IMR-90 (cell line): ENCODE measurements around the gene CCL15. TPM values are rescaled to one million over a fixed set of nuclear protein-coding genes. Genes with fewer than 3 reads are reported as not detected.

ENCODE experiments used
- ATAC-seq: fragments of 200-7000 bp; cut with Tn5 transposase; 2 replicates; pipeline ENCODE4 v1.9.1; 2020; ENCODE audit warnings: low read depth, mild to moderate bottlenecking, moderate library complexity
- BruUV-seq: library from RNA; stranded (reverse); fragments of 400-500 nt; replicated peaks from 2 replicates; lab custom pipeline; 2021; lab: Mats Ljungman, UMichigan
- CTCF ChIA-PET: fragments of 300-600 bp; formaldehyde crosslinking; extraction: SDS; loops from one replicate; lab custom pipeline; 2021; ENCODE audit warnings: antibody characterized with exemption; lab: Yijun Ruan, JAX
- POLR2A ChIA-PET: fragments of 300-600 bp; sonication (Branson Sonifier 250); formaldehyde crosslinking; loops from one replicate; lab custom pipeline; 2022; ENCODE audit warnings: antibody characterized with exemption; ENCODE audit not compliant: unreplicated experiment; lab: Charles Lee
- DNase-seq: peaks from one replicate; pipeline ENCODE4 v3.0.0; 2013
- H2AFZ ChIP-seq: replicated peaks from 2 replicates; pipeline ENCODE3; 2013; ENCODE audit warnings: low read length, mild to moderate bottlenecking; ENCODE audit not compliant: poor library complexity
- H2AK5ac ChIP-seq: 2 replicates; pipeline ENCODE4 v1.6.1; 2013; ENCODE audit warnings: low read depth, low read length, inconsistent platforms
- H2AK9ac ChIP-seq: replicated peaks from 2 replicates; pipeline ENCODE3; 2013; ENCODE audit warnings: mild to moderate bottlenecking, low read depth, low read length, moderate library complexity; ENCODE audit not compliant: poor library complexity
- H2BK120ac ChIP-seq: 2 replicates; pipeline ENCODE4 v1.6.1; 2013; ENCODE audit warnings: low read depth, low read length, inconsistent platforms
- H2BK15ac ChIP-seq: 3 replicates; pipeline ENCODE4 v1.6.1; 2013; ENCODE audit warnings: low read depth, low read length, inconsistent platforms
- H2BK20ac ChIP-seq: 2 replicates; pipeline ENCODE4 v1.6.1; 2013; ENCODE audit warnings: low read depth, mild to moderate bottlenecking, inconsistent platforms, low read length, moderate library complexity
- H2BK5ac ChIP-seq: 2 replicates; pipeline ENCODE4 v1.6.1; 2013; ENCODE audit warnings: mild to moderate bottlenecking, low read depth, low read length, inconsistent platforms; ENCODE audit not compliant: poor library complexity, severe bottlenecking
- H3K14ac ChIP-seq: replicated peaks from 2 replicates; pipeline ENCODE4 v1.6.1; 2013; ENCODE audit warnings: low read depth, low read length, inconsistent platforms
- H3K18ac ChIP-seq: 2 replicates; pipeline ENCODE4 v1.6.1; 2013; ENCODE audit warnings: low read depth, low read length, control low read depth
- H3K23ac ChIP-seq: 2 replicates; pipeline ENCODE4 v1.6.1; 2013; ENCODE audit warnings: low read depth, low read length, inconsistent platforms
- H3K27ac ChIP-seq: 2 replicates; pipeline ENCODE4 v1.5.1; 2013; ENCODE audit warnings: mild to moderate bottlenecking, control low read depth, low read length; ENCODE audit not compliant: insufficient read depth
- H3K27me3 ChIP-seq: 2 replicates; pipeline ENCODE4 v1.6.1; 2013; ENCODE audit warnings: low read length; ENCODE audit not compliant: control insufficient read depth, insufficient read depth
- H3K36me3 ChIP-seq: 2 replicates; pipeline ENCODE4 v1.6.1; 2013; ENCODE audit warnings: low read length, mixed read lengths; ENCODE audit not compliant: control insufficient read depth, insufficient read depth
- H3K4ac ChIP-seq: 2 replicates; pipeline ENCODE4 v1.6.1; 2013; ENCODE audit warnings: low read depth, low read length, inconsistent platforms
- H3K4me1 ChIP-seq: 2 replicates; pipeline ENCODE4 v1.6.1; 2013; ENCODE audit warnings: low read length, mixed read lengths; ENCODE audit not compliant: control insufficient read depth, insufficient read depth
- H3K4me2 ChIP-seq: 2 replicates; pipeline ENCODE4 v1.6.1; 2013; ENCODE audit warnings: low read depth, mild to moderate bottlenecking, control low read depth, low read length, moderate library complexity
- H3K4me3 ChIP-seq: 2 replicates; pipeline ENCODE4 v1.5.1; 2013; ENCODE audit warnings: low read depth, mild to moderate bottlenecking, control low read depth, low read length, moderate library complexity; ENCODE audit not compliant: insufficient read depth
- H3K56ac ChIP-seq: 2 replicates; pipeline ENCODE4 v1.6.1; 2013; ENCODE audit warnings: low read length, inconsistent platforms; ENCODE audit not compliant: insufficient read depth; ENCODE audit errors: extremely low read depth
- H3K79me1 ChIP-seq, 2 experiments: 2 replicates each; pipeline ENCODE4 v1.6.1; 2013; ENCODE audit warnings: low read length in 2 of 2, inconsistent platforms in 1 of 2, low read depth in 1 of 2
- H3K9ac ChIP-seq: 2 replicates; pipeline ENCODE4 v1.6.1; 2013; ENCODE audit warnings: low read depth, low read length, control low read depth
- H3K9me1 ChIP-seq: 2 replicates; pipeline ENCODE4 v1.6.1; 2013; ENCODE audit warnings: low read length, inconsistent platforms; ENCODE audit not compliant: insufficient read depth
- H3K9me3 ChIP-seq: 2 replicates; pipeline ENCODE4 v1.6.1; 2013; ENCODE audit warnings: low read length; ENCODE audit not compliant: control insufficient read depth, insufficient read depth
- H4K20me1 ChIP-seq: 2 replicates; pipeline ENCODE4 v1.6.1; 2013; ENCODE audit warnings: low read length, inconsistent platforms; ENCODE audit not compliant: insufficient read depth
- H4K5ac ChIP-seq: 2 replicates; pipeline ENCODE4 v1.6.1; 2013; ENCODE audit warnings: mild to moderate bottlenecking, low read depth, low read length, control low read depth
- H4K8ac ChIP-seq, 2 experiments: 2 replicates each; pipeline ENCODE4 v1.6.1; 2013; ENCODE audit warnings: low read depth in 2 of 2, low read length in 2 of 2, control low read depth in 1 of 2, inconsistent platforms in 1 of 2
- H4K91ac ChIP-seq: 2 replicates; pipeline ENCODE4 v1.6.1; 2013; ENCODE audit warnings: low read depth, low read length, inconsistent platforms; ENCODE audit not compliant: insufficient read depth
- CHD1 ChIP-seq: IDR thresholded peaks from 2 replicates; pipeline ENCODE4 v1.6.1; 2012; ENCODE audit warnings: low read depth, low read length, improper control_type of control experiment
- MAFK ChIP-seq: IDR thresholded peaks from 2 replicates; pipeline ENCODE4 v1.6.1; 2012; ENCODE audit warnings: low read depth, low read length, improper control_type of control experiment
- MAZ ChIP-seq: IDR thresholded peaks from 2 replicates; pipeline ENCODE4 v1.6.1; 2012; ENCODE audit warnings: low read depth, mild to moderate bottlenecking, low read length, improper control_type of control experiment, moderate library complexity, borderline replicate concordance
- NFE2L2 ChIP-seq: fragments of 150-350 bp; IDR thresholded peaks from 2 replicates; pipeline ENCODE4 v1.6.1; 2016; ENCODE audit warnings: low read depth, mild to moderate bottlenecking, low read length
- RAD21 ChIP-seq: IDR thresholded peaks from 2 replicates; pipeline ENCODE4 v1.6.1; 2012; ENCODE audit warnings: low read length, improper control_type of control experiment
- SMC3 ChIP-seq: fragments of 150-350 bp; IDR thresholded peaks from 2 replicates; pipeline ENCODE4 v1.6.1; 2016; ENCODE audit warnings: low read depth, mild to moderate bottlenecking, antibody characterized with exemption, low read length, moderate library complexity
- WGBS, 2 experiments: methylation state at CpG; one replicate each; pipeline versions ENCODE4 v1.1.5 to v1.1.7; 2013; ENCODE audit warnings: missing lambda C conversion rate in 2 of 2; ENCODE audit not compliant: insufficient read length in 1 of 2; ENCODE audit errors: extremely low coverage in 2 of 2; 5-methylcytosine and 5-hydroxymethylcytosine counted together
- dilution Hi-C: fragments of 300-500 bp; cut with HindIII; formaldehyde crosslinking; loops from one replicate; pipeline ENCODE4 v1.14.3; 2018; ENCODE audit warnings: low sequenced_read_pairs; ENCODE audit not compliant: unreplicated experiment
- in situ Hi-C: fragments of 300-500 bp; cut with MboI; formaldehyde crosslinking; loops from 3 replicates; pipeline ENCODE4 v1.14.3; 2019; ENCODE audit warnings: low sequenced_read_pairs, inconsistent platforms, mixed read lengths
- intact Hi-C: fragments of 100-400 bp; cut with micrococcal nuclease; formaldehyde crosslinking; loops from 2 replicates; pipeline ENCODE4 v1.10.0; 2022
- polyA plus RNA-seq, 3 experiments: library from polyadenylated mRNA; depleted of rRNA; stranded (reverse); fragments of >200 nt; gene quantifications; 2 replicates each; pipeline ENCODE4 v1.2.3, GENCODE V29; 2012; ENCODE audit warnings: low replicate concordance in 1 of 3
- total RNA-seq: library from RNA; depleted of rRNA; stranded (reverse); fragments of >200 nt; gene quantifications from 2 replicates; pipeline ENCODE4 v1.2.3, GENCODE V29; 2012
- TF ChIP-seq, protein P1 (sequence below): fragments of 150-350 bp; IDR thresholded peaks from 2 replicates; pipeline ENCODE4 v1.6.1; 2016; ENCODE audit warnings: low read depth, mild to moderate bottlenecking, low read length, moderate library complexity, borderline replicate concordance

Gene CCL15
- total and polyA plus RNA-seq, 2 of the 4 experiments (the other 2 are of a cell fraction): not detected

GRCh38 chr17:35981246-35981645 is 20.1 kb downstream of the CCL15 start, which contains the start of gene CCL16:
Gene CCL16, minus strand, starts transcription at chr17:35981497. Its CDS starts 77 bp downstream, at chr17:35981420.
- Histone ChIP-seq H2BK120ac (no peak within 1 kb of the TSS), H2AK5ac (no peak within 1 kb of the TSS), H3K4me2 (no peak within 1 kb of the TSS), H2BK5ac (no peak within 1 kb of the TSS), H3K27ac (no peak within 1 kb of the TSS), H4K8ac (no peak within 1 kb of the TSS), H3K18ac (no peak within 1 kb of the TSS), H3K9me3 (no peaks in the 10 kb centered on the region), H4K20me1 (no peaks in the 10 kb centered on the region), H3K36me3 (no peaks in the 10 kb centered on the region), H2BK20ac (no peak within 1 kb of the TSS), H4K5ac (no peak within 1 kb of the TSS), H3K27me3 (no peaks in the 10 kb centered on the region; the same call in 1 of the 2 replicates), H3K14ac (no peak within 1 kb of the TSS), H3K4ac (no peak within 1 kb of the TSS), H4K91ac (no peak within 1 kb of the TSS), H2BK15ac (no peak within 1 kb of the TSS), H3K4me1 (no peaks in the 10 kb centered on the region), H3K9ac (no peak within 1 kb of the TSS), H3K4me3 (no peak within 1 kb of the TSS), H3K56ac (no peak within 1 kb of the TSS), H2AFZ (no peak within 1 kb of the TSS), H3K9me1 (no peaks in the 10 kb centered on the region), H2AK9ac (no peak within 1 kb of the TSS), H3K23ac (no peak within 1 kb of the TSS), H3K79me1 (no peaks in the 10 kb centered on the region)
- CTCF ChIA-PET: no interaction called here
- intact Hi-C loops (no loop called here), in situ Hi-C loops (no loop called here), dilution Hi-C loops (no loop called here)
- BruUV-seq: no TSS peak
- ATAC-seq: no peak
- DNase-seq: no peak
- WGBS, 2 experiments: no CpG with 5 or more reads among the region's 12 CpGs
- POLR2A ChIA-PET: no interaction called here
- no peak for TF ChIP-seq MAFK
- no peak for TF ChIP-seq RAD21
- TF ChIP-seq CHD1: no peak
- no peak for TF ChIP-seq SMC3
- no peak for TF ChIP-seq NFE2L2
- TF ChIP-seq MAZ: no peak
- TF ChIP-seq, protein P1, sequence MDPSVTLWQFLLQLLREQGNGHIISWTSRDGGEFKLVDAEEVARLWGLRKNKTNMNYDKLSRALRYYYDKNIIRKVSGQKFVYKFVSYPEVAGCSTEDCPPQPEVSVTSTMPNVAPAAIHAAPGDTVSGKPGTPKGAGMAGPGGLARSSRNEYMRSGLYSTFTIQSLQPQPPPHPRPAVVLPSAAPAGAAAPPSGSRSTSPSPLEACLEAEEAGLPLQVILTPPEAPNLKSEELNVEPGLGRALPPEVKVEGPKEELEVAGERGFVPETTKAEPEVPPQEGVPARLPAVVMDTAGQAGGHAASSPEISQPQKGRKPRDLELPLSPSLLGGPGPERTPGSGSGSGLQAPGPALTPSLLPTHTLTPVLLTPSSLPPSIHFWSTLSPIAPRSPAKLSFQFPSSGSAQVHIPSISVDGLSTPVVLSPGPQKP: no peak
